NCI-H1417 (cell line): ENCODE results near the gene OBSCN.

Experiments
- DNase-seq, 3 experiments: peaks; one replicate each; lab custom pipeline; 2025; lab: John Stamatoyannopoulos, UW

The OBSCN gene, protein sequence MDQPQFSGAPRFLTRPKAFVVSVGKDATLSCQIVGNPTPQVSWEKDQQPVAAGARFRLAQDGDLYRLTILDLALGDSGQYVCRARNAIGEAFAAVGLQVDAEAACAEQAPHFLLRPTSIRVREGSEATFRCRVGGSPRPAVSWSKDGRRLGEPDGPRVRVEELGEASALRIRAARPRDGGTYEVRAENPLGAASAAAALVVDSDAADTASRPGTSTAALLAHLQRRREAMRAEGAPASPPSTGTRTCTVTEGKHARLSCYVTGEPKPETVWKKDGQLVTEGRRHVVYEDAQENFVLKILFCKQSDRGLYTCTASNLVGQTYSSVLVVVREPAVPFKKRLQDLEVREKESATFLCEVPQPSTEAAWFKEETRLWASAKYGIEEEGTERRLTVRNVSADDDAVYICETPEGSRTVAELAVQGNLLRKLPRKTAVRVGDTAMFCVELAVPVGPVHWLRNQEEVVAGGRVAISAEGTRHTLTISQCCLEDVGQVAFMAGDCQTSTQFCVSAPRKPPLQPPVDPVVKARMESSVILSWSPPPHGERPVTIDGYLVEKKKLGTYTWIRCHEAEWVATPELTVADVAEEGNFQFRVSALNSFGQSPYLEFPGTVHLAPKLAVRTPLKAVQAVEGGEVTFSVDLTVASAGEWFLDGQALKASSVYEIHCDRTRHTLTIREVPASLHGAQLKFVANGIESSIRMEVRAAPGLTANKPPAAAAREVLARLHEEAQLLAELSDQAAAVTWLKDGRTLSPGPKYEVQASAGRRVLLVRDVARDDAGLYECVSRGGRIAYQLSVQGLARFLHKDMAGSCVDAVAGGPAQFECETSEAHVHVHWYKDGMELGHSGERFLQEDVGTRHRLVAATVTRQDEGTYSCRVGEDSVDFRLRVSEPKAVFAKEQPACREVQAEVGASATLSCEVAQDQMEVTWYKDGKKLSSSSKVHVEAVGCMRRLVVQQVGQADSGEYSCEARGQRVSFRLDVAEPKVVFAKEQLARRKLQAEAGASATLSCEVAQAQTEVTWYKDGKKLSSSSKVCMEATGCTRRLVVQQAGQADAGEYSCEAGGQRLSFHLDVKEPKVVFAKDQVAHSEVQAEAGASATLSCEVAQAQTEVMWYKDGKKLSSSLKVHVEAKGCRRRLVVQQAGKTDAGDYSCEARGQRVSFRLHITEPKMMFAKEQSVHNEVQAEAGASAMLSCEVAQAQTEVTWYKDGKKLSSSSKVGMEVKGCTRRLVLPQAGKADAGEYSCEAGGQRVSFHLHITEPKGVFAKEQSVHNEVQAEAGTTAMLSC (N-terminal part only)

DNA sequence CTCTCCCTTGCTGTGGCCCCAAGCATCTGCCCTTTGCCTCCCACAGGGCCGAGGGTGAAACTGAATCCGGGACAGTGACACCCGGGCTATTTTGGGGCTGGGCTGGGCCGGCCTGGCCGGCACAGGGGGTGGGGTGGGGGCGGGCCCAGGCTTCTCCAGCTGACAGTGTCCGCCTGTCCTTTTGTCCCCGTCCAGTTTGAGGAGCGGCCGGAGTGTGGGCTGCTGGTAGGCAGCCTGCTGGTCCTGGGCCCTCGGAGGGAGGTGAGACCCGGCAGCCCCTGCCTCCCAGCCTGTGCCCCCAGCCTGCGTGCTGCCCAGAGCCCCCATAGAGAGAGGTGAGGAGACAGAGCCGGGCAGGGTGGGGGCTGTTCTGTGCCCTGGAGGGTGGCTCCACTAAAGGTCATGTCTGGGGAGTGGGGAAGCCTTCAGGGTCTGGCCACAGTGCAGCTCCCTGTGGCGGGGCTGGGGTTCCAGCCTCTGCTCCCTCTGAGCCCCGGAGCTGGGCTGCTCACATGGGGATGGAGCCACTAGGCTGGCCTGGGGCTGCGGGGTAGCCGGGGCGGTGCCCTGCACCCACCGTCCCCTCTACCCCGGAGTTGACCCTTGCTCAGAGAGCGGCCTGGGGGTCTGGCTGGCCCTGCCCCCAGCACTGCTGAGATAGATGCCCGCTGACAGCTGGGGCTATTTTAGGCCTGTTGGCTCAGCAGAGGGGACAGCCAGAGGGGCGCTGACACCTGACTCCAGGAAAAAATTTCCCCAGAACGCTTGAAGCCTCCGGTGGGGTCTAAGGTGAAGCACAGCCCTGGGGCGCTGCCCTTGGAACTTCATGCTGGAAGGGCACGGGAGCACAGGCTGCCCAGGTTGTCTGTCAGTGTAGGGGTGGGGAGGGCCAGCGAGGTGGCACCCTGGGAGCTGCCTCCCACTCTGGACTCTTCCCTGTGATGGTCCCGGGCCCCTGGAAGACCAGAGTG, at the start of gene OBSCN:
Gene OBSCN, plus strand, starts transcription at position 194 of the 971 bp plus-strand sequence. CDS start 3,740 bp downstream, outside the sequence.
- no peak for DNase-seq

DNA sequence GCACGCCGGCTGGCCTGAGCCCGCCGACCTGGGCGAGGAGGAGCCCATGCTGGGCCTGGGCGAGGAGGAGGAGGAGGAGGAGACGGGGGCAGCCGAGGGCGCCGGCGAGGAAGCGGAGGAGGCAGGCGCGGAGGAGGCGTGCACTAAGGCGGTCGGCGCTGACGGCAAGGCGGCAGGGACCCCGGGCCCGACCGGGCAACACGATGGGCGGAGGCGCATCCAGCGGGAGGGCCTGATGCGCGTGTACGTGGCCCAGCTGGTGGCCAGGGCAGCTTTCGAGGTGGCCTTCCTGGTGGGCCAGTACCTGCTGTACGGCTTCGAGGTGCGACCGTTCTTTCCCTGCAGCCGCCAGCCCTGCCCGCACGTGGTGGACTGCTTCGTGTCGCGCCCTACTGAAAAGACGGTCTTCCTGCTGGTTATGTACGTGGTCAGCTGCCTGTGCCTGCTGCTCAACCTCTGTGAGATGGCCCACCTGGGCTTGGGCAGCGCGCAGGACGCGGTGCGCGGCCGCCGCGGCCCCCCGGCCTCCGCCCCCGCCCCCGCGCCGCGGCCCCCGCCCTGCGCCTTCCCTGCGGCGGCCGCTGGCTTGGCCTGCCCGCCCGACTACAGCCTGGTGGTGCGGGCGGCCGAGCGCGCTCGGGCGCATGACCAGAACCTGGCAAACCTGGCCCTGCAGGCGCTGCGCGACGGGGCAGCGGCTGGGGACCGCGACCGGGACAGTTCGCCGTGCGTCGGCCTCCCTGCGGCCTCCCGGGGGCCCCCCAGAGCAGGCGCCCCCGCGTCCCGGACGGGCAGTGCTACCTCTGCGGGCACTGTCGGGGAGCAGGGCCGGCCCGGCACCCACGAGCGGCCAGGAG, 49.5 kb upstream of the OBSCN start:
- no peak for DNase-seq

DNA sequence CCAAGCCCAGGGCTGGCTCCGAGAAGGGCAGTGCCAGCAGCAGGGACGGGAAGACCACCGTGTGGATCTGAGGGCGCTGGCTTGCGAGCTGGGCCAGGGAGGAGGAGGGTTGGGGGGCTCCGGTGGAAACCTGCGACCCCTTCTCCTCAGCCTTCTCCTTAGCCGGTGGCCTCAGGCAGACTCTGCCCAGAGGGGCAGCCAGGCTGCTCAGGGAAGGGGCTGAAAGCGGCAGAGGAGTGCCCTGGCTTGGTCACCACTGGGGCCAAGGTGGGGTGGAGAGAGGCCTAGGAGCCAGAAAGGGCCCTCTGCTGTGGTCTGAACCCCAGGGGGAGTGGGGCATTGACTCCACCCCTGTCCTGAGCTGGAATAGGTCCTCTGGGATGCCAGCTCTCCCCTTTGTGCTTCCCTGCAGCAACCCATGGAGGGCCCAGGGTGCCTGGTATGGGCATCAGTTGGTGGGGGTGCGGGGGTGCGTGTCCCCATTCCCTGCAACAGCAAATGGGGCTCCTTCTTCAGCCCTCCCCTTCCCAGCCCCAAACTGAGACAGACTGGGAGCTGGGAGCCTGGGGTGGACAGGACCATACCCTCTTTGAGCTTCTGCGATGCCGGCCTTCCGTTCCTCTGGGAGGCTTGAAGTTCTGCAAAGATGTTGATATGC, 48.7 kb upstream of the OBSCN start:
- no peak for DNase-seq

DNA sequence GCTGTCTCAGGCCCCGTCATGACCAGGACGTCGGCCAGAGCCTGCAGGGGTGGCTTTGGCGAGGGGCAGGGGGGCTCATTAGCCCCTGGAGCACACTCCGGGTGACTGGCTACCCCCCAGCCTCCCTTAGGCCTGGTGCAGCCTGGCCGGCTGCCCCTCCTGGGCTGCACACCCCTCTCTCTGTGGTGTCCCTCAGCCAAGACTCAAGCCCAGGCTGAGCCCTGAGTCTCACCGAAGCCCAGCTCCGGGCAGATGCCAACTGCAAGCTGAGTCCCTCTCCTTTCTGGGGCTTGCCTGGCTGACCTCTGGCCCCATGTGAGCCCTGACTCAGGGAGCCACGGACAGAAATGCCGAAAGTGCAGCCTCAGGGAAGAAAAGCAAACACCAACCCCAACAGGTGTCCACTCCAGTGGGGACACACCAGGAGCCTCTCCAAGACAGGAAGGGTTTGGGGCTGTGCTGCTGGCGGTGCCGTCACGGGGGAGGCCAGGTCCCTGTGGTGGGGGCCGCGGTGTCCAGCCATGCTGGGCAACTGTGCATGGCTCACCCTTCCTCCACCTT, 47.6 kb upstream of the OBSCN start:
- no peak for DNase-seq

DNA sequence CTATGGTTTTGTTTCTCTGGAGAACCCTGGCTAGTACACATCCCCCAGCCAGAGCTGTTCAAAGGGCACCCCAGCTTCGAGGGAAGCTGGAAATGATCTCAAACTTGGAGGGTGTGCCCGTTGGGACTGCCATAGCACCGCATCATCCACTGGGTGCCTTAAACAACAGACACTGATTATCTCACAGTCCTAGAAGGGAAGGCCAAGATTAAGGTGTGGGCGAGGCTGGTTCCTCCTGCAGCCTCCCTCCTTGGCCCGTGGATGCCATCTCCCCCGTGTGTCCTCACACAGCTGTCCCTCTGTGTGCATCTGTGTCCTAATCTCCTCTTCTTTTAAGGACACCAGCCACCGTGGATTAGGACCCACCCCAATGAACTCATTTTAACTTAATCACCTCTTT, 46.5 kb upstream of the OBSCN start:
- DNase-seq, result no peak

GRCh38 chr1:228161866-228162265, 46.0 kb upstream of the OBSCN start:
- DNase-seq, result no peak

GRCh38 chr1:228162286-228163006, 45.4 kb upstream of the OBSCN start:
- DNase-seq, result no peak

DNA sequence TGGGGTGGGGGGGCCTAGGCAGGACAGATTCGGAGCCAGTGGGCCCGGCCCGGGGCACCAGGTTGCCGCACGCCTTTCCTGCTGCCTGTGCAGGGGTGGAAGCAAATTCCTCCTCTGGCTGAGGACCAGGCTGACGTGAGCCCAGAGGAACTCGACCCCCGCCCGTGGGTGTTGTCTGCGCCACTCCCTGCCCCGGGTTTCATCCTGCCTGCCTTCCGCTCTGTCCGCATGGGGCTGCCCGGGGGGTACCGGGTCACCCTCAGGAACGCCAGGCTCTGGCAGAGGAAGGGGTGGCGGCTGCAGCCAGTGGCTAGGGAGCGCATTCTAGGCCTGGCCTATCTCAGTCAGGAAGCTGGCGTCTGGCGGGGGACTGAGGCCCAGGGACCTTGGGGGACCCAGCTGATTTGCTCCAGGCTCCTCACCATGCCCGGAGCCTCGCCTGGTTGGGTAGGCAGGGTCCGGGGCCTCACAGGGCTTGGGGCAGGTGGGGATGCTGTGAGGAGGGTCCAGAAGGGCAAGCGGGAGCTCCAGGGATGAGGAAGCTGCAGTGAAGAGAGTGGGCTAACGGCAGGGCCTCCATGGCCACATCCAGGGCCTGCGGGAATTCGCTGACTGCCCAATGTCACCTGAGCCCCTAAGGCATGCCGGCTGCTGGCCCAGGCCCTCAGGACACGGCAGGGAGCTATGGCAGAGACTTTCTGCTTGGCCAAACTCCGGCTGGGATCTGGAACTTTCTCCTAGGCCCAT, 44.7 kb upstream of the OBSCN start:
- no peak for DNase-seq

DNA sequence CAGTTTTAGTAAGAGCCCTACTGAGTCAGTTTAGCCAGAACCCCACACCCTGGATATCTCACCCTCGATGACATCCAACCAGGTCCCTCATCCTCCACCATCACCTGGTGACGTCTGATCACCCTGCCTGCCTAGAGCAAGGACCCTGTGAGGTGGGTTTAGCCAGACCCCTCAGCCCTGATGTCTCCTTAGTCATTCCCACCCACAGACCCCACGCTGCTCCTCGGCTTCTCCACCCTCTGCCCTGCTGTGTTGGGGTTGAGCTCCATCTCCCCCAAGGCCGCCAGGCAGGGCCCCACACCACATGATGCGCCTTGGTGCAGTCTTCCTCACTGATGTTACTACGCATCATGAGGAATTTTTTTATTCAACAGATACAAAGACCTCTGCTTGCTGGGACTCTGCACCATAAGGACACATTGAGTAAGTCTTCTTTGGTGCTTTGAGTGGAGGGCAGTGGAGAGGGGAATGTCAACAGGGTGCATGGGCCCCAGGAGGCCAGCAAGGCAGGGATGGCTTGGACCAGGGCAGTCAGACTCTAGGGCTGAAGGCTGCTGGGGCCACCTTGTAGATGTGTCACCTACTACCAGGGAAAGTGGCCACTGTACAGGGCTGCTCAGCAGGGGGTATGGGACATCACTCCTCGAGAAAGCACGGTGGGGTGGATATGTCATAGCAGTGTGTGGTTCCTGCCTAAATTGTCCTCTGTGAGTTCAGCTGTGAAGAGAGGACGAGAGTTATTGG, 43.9 kb upstream of the OBSCN start:
- DNase-seq, result no peak

DNA sequence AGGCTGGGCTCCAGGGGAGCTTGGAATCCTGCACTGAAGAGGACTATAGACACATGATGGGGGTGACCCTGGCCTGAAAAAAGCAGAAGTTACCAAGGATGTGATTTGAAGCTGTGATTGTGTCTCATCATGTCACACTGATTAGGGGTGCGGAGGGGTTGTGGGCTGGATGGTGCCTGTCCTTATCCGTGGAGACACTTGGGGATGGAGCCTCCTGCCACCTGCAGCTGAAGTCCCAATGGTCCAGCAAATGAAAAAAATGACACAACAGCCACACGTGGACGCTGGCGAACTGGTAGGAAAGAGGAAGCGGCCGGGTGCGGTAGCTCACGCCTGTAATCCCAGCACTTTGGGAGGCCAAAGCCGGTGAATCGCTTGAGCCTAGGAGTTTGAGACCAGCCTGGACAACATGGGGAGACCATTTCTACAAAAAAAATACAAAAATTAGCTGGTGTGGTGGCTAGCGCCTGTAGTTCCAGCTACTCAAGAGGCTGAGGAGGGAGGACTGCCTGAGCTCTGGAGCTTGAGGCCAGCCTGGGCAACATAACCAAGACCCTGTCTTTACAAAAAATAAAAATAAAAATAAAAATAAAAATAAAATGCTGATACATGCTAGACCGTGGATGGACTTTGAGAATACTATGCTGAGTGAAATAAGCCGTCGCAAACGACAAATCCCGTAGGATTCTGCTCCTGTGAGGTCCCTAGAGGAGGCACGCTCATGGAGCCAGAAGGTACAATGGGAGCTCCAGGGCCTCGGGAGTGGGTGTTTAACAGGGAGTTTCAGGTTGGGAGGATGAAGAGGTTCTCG, 43.1 kb upstream of the OBSCN start:
- DNase-seq, result no peak

GRCh38 chr1:228165372-228166169, 42.3 kb upstream of the OBSCN start, which contains the start of gene IBA57:
IBA57 (plus strand) TSS chr1:228165804; CDS start chr1:228165817, 13 bp downstream.
- DNase-seq, result peak; percentile 93 to 99 (median 98)

GRCh38 chr1:228166170-228166936, 41.5 kb upstream of the OBSCN start:
- peak; percentile 1 to 80 (median 80) for DNase-seq

DNA sequence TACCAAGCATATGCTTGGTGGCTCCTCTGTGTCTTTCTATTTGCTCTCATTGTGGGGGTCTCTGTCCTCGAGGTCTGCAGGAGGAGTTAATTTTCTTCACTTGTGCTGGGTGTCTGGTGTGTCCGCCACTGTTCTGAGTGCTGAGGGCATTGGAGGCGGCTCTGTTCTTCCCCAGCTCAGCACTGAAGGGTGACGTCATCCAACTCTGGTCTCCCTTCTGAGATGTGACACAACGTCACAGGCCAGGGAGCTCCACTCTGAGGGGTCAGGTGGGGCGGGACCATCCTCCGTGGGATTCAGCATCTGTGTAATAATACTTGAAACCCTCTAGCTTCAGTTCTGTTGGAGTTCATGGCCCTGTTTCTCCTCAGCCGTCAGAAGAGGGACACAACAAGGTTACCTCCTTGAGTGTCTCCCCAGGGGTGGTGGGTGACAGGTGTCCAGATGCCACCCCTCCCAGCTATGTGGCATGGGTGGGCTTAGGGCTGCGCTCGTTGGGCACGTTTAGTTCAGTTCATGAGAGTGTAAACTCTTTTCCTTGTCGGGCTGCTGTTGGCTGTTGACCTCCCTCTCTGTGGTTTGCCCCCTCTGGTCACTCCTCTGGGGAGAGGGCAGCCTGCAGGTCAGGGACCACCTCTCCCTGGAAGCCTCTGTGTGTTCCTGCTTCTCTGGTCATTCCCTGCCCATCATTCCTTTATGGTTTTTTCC, 39.1 kb upstream of the OBSCN start:
- no peak for DNase-seq

DNA sequence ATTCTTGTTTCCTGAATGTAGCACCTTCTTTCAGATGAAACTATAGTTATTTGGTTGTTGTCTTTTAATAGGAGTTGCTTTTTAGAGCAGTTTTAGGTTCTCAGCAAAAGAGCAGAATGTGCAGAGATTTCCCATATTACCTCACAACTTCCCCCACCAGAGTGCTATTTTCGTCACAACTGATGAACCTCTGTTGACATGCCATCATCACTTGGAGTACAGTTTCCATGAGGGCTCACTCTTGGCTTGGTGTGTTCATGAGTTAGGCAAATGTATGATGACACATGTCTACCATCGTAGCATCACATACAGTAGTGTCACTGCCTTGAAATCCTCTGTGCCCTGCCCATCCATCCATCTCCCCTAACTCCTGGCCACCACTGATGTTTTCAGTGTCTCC, 38.5 kb upstream of the OBSCN start:
- no peak for DNase-seq
